Mammary microvascular endothelial cell (primary cell): Measurements from ENCODE around the gene SLC39A6. TPM values are rescaled to one million over a fixed set of nuclear protein-coding genes. Genes with fewer than 3 reads are reported as not detected.

Experiments used
- total RNA-seq: library from RNA; depleted of rRNA; stranded (reverse); fragments of >200 nt; gene quantifications from 2 replicates; pipeline ENCODE4 v1.2.3, GENCODE V29; 2015

The SLC39A6 gene
- total RNA-seq: 8.1 and 8.3 TPM in 2 replicates

GRCh38 chr18:36129300-36130038 is at the start of gene SLC39A6, which contains the start of gene ELP2:
Gene SLC39A6 (minus strand): TSS chr18:36129340. CDS start chr18:36127007, 2,333 bp downstream.
Gene ELP2 (plus strand): TSS chr18:36129899. CDS start chr18:36129934, 35 bp downstream.

GRCh38 chr18:36067055-36067957 is 61.8 kb downstream of the SLC39A6 start, which contains the start of gene RPRD1A:
Gene RPRD1A (minus strand): TSS chr18:36067559. CDS start chr18:36067404, 155 bp downstream.

Other genes starting within 250 kb of the SLC39A6 start
- 38.6 and 43.9 TPM in 2 replicates for gene RPRD1A, start 61.8 kb downstream of the SLC39A6 start, total RNA-seq
- 37.4 and 45.5 TPM in 2 replicates for gene ELP2, start 559 bp upstream of the SLC39A6 start, total RNA-seq
- gene MOCOS, start 58.2 kb upstream of the SLC39A6 start, total RNA-seq: 3.6 and 5.3 TPM in 2 replicates
- gene FHOD3, start 168.4 kb upstream of the SLC39A6 start, total RNA-seq: 0.05 TPM in 1 of 2 replicates, not detected in the other